SK-N-SH (cell line): ENCODE data around the gene IFNG.

Experiments used
- EP300 ChIP-seq, 2 experiments: IDR thresholded peaks; 2 replicates each; pipeline versions ENCODE4 v1.4.0 to v1.6.1; 2012; ENCODE audit warnings: borderline replicate concordance in 1 of 2, low read depth in 1 of 2, low read length in 1 of 2
- POLR2AphosphoS5 ChIP-seq: IDR thresholded peaks from 2 replicates; pipeline ENCODE4 v1.6.1; 2012; ENCODE audit warnings: low read depth, low read length
- RAD21 ChIP-seq: IDR thresholded peaks from 2 replicates; pipeline ENCODE4 v1.6.1; 2012; ENCODE audit warnings: mild to moderate bottlenecking, low read length
- RCOR1 ChIP-seq: fragments of 150-350 bp; IDR thresholded peaks from 2 replicates; pipeline ENCODE4 v1.6.1; 2017; ENCODE audit warnings: antibody characterized with exemption, low read length
- TAF1 ChIP-seq: IDR thresholded peaks from 2 replicates; pipeline ENCODE4 v1.6.1; 2012; ENCODE audit warnings: low read depth, mild to moderate bottlenecking, low read length, moderate library complexity, borderline replicate concordance
- TF ChIP-seq, protein P1 (sequence below): fragments of 200-600 bp; sonication (generic); IDR thresholded peaks from 2 replicates; pipeline ENCODE4 v1.6.1; 2017; ENCODE audit warnings: antibody characterized with exemption, mild to moderate bottlenecking, moderate library complexity
- TF ChIP-seq, protein P2 (sequence below): fragments of 150-350 bp; IDR thresholded peaks from 2 replicates; pipeline ENCODE4 v1.6.1; 2016; ENCODE audit warnings: mild to moderate bottlenecking, low read depth, low read length
- TF ChIP-seq, protein P3 (sequence below): IDR thresholded peaks from 2 replicates; pipeline ENCODE4 v1.4.0; 2012; ENCODE audit warnings: low read depth, borderline replicate concordance
- TF ChIP-seq, protein P4 (sequence below): fragments of 150-350 bp; IDR thresholded peaks from 2 replicates; pipeline ENCODE4 v1.6.1; 2017; ENCODE audit warnings: antibody characterized with exemption, low read length, low read depth, borderline replicate concordance

DNA sequence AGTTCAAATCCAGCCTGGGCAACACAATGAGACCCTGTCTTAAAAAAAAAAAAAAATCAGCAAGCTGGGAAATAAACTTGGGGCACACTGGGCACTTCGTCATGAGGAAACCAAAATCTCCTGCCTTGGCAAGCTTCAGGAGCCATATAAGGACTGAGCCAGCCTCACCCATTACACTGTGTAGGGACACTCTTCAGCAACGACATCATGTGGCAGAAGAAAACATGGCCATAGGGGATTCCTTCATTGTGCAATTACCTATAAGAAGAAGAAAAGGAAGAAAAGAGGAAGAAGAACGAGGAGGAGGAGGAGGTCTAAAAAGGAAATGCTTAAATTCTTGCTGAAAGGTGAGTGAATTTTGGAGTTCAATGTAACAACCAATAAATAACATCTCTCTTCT is 26.1 kb upstream of the IFNG start:
- TF ChIP-seq RCOR1 (no peak), POLR2AphosphoS5 (no peak), TAF1 (no peak), EP300 (IDR thresholded peaks at IDR 0.05; ENCODE audit: borderline replicate concordance in 1 of 2, low read depth in 1 of 2, low read length in 1 of 2) (no peak), RAD21 (no peak)
- TF ChIP-seq, protein P1, sequence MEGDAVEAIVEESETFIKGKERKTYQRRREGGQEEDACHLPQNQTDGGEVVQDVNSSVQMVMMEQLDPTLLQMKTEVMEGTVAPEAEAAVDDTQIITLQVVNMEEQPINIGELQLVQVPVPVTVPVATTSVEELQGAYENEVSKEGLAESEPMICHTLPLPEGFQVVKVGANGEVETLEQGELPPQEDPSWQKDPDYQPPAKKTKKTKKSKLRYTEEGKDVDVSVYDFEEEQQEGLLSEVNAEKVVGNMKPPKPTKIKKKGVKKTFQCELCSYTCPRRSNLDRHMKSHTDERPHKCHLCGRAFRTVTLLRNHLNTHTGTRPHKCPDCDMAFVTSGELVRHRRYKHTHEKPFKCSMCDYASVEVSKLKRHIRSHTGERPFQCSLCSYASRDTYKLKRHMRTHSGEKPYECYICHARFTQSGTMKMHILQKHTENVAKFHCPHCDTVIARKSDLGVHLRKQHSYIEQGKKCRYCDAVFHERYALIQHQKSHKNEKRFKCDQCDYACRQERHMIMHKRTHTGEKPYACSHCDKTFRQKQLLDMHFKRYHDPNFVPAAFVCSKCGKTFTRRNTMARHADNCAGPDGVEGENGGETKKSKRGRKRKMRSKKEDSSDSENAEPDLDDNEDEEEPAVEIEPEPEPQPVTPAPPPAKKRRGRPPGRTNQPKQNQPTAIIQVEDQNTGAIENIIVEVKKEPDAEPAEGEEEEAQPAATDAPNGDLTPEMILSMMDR: no peak
- TF ChIP-seq, protein P2, sequence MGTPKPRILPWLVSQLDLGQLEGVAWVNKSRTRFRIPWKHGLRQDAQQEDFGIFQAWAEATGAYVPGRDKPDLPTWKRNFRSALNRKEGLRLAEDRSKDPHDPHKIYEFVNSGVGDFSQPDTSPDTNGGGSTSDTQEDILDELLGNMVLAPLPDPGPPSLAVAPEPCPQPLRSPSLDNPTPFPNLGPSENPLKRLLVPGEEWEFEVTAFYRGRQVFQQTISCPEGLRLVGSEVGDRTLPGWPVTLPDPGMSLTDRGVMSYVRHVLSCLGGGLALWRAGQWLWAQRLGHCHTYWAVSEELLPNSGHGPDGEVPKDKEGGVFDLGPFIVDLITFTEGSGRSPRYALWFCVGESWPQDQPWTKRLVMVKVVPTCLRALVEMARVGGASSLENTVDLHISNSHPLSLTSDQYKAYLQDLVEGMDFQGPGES: no peak
- TF ChIP-seq, protein P3, sequence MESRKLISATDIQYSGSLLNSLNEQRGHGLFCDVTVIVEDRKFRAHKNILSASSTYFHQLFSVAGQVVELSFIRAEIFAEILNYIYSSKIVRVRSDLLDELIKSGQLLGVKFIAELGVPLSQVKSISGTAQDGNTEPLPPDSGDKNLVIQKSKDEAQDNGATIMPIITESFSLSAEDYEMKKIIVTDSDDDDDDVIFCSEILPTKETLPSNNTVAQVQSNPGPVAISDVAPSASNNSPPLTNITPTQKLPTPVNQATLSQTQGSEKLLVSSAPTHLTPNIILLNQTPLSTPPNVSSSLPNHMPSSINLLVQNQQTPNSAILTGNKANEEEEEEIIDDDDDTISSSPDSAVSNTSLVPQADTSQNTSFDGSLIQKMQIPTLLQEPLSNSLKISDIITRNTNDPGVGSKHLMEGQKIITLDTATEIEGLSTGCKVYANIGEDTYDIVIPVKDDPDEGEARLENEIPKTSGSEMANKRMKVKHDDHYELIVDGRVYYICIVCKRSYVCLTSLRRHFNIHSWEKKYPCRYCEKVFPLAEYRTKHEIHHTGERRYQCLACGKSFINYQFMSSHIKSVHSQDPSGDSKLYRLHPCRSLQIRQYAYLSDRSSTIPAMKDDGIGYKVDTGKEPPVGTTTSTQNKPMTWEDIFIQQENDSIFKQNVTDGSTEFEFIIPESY: no peak
- TF ChIP-seq, protein P4, sequence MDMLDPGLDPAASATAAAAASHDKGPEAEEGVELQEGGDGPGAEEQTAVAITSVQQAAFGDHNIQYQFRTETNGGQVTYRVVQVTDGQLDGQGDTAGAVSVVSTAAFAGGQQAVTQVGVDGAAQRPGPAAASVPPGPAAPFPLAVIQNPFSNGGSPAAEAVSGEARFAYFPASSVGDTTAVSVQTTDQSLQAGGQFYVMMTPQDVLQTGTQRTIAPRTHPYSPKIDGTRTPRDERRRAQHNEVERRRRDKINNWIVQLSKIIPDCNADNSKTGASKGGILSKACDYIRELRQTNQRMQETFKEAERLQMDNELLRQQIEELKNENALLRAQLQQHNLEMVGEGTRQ: no peak
